K562 (cell line): ENCODE results near the gene PRKACG. TPM values are rescaled to one million over a fixed set of nuclear protein-coding genes. Genes with fewer than 3 reads are reported as not detected.

Experiments
- CBFA2T3 ChIP-seq: fragments of 450-650 bp; IDR thresholded peaks from 2 replicates; pipeline ENCODE4 v1.6.1; 2017
- CEBPG ChIP-seq, 3 experiments: fragments of 200-800 bp in 1 of 3; sonication (Bioruptor generic) in 1 of 3; sonication (generic) in 1 of 3; formaldehyde crosslinking in 1 of 3; IDR thresholded peaks in 2 of 3; conservative IDR thresholded peaks in 1 of 3; 2 replicates each; pipeline versions ENCODE4 v1.6.1 to v1.8.0; 2016 to 2022; ENCODE audit warnings: missing compliant biosample characterization in 2 of 3, missing genetic modification characterization in 2 of 3, mild to moderate bottlenecking in 1 of 3, missing genetic modification reagents in 1 of 3
- CREM ChIP-seq: IDR thresholded peaks from 2 replicates; pipeline ENCODE4 v1.6.1; 2014; ENCODE audit warnings: antibody characterized with exemption, low read depth
- E2F6 ChIP-seq, 2 experiments: IDR thresholded peaks; 2 replicates each; pipeline ENCODE4 v1.6.1; 2011; ENCODE audit warnings: borderline replicate concordance in 1 of 2, control low read depth in 1 of 2, low read depth in 1 of 2, low read length in 1 of 2, mild to moderate bottlenecking in 1 of 2, mixed read lengths in 1 of 2, moderate library complexity in 1 of 2; ENCODE audit not compliant: insufficient read depth in 1 of 2, insufficient read length in 1 of 2, poor library complexity in 1 of 2, severe bottlenecking in 1 of 2; ENCODE audit errors: extremely low read depth in 1 of 2
- ETV5 ChIP-seq: sonication (generic); formaldehyde crosslinking; IDR thresholded peaks from 2 replicates; pipeline ENCODE4 v1.4.0; 2020; ENCODE audit warnings: low read depth, mild to moderate bottlenecking, missing genetic modification reagents
- HSF4 ChIP-seq: fragments of 250-450 bp; sonication (Bioruptor Pico); IDR thresholded peaks from 2 replicates; pipeline ENCODE4 v2.1.2; 2022; ENCODE audit warnings: mild to moderate bottlenecking, moderate library complexity, borderline replicate concordance
- MAX ChIP-seq: sonication (generic); formaldehyde crosslinking; IDR thresholded peaks from 2 replicates; pipeline ENCODE4 v1.9.0; 2022; ENCODE audit warnings: mild to moderate bottlenecking, missing genetic modification reagents
- MEIS2 ChIP-seq: fragments of 450-650 bp; IDR thresholded peaks from 2 replicates; pipeline ENCODE4 v1.6.1; 2014; ENCODE audit warnings: mild to moderate bottlenecking; ENCODE audit not compliant: partially characterized antibody
- RCOR1 ChIP-seq, 2 experiments: IDR thresholded peaks; 2 replicates each; pipeline ENCODE4 v1.6.1; 2012; ENCODE audit warnings: low read depth in 2 of 2, low read length in 2 of 2, borderline replicate concordance in 1 of 2, improper control_type of control experiment in 1 of 2
- REST ChIP-seq, 2 experiments: fragments of 450-650 bp; formaldehyde crosslinking in 1 of 2; IDR thresholded peaks; 2 replicates each; pipeline versions ENCODE4 v1.4.0 to v1.6.1; 2014 to 2020; ENCODE audit warnings: mild to moderate bottlenecking in 2 of 2, borderline replicate concordance in 1 of 2, low read depth in 1 of 2
- SPI1 ChIP-seq: IDR thresholded peaks from 2 replicates; pipeline ENCODE4 v1.6.1; 2011; ENCODE audit warnings: low read depth, low read length, control low read depth, borderline replicate concordance
- TAF1 ChIP-seq: IDR thresholded peaks from 2 replicates; pipeline ENCODE4 v1.6.1; 2011; ENCODE audit warnings: mild to moderate bottlenecking, low read length, moderate library complexity; ENCODE audit not compliant: insufficient read depth, control insufficient read depth, severe bottlenecking; ENCODE audit errors: extremely low read depth
- TAF7 ChIP-seq: fragments of 450-650 bp; IDR thresholded peaks from 2 replicates; pipeline ENCODE4 v1.6.1; 2016; ENCODE audit warnings: missing genetic modification characterization, missing compliant biosample characterization
- TCF3 ChIP-seq: sonication (generic); formaldehyde crosslinking; IDR thresholded peaks from 2 replicates; pipeline ENCODE4 v1.4.0; 2020; ENCODE audit warnings: mild to moderate bottlenecking, missing genetic modification reagents
- THRB ChIP-seq: fragments of 450-650 bp; formaldehyde crosslinking; conservative IDR thresholded peaks from 2 replicates; pipeline ENCODE4 v1.4.0; 2022; ENCODE audit warnings: mild to moderate bottlenecking, missing genetic modification characterization
- polyA plus RNA-seq, 8 experiments: library from polyadenylated mRNA; depleted of rRNA in 4 of 8; stranded (reverse) in 5 of 8; unstranded in 3 of 8; fragments of >200 nt; fragmentation: Nextera tagmentation in 2 of 8; fragmentation: Illumina TruSeq in 1 of 8; extraction: Ambion mirVana in 2 of 8; extraction: Trizol in 1 of 8; gene quantifications; 2 replicates each; pipeline versions ENCODE4 v1.2.1 to v1.2.3, GENCODE V29; 2011 to 2014; ENCODE audit warnings: inconsistent platforms in 1 of 8, missing spikeins in 1 of 8
- total RNA-seq, 7 experiments: library from RNA; depleted of rRNA in 6 of 7; stranded (reverse); fragments of >200 nt in 6 of 7; fragmentation: Illumina TruSeq in 2 of 7; extraction: Trizol in 2 of 7; gene quantifications; 2 replicates each; pipeline versions ENCODE4 v1.2.1 to v1.2.3, GENCODE V29; 2011 to 2021; ENCODE audit warnings: low replicate concordance in 1 of 7

PRKACG gene
- total and polyA plus RNA-seq, 9 of the 15 experiments (the other 6 are each of a cell fraction or from before 2014, with no cell fraction given), result not detected

- TF ChIP-seq TAF1, result no peak
- TF ChIP-seq RCOR1 (IDR thresholded peaks at IDR 0.05; ENCODE audit: borderline replicate concordance in 1 of 2, low read depth in 2 of 2, low read length in 2 of 2), result 0 out of 4 replicates have a peak, but pooled peaks of 1 of the 2 experiments have one; percentile 24
- no peak for TF ChIP-seq HSF4 (CRISPR knock-in tag)
- TF ChIP-seq REST (IDR thresholded peaks at IDR 0.05; ENCODE audit: borderline replicate concordance), result 0 out of 2 replicates have a peak, but pooled peaks have one; percentile 5
- no peak for TF ChIP-seq REST (CRISPR knock-in tag; IDR thresholded peaks at IDR 0.05; ENCODE audit: low read depth)
- TF ChIP-seq CEBPG (CRISPR knock-in tag; IDR thresholded peaks at IDR 0.05), result no peak
- no peak for TF ChIP-seq CEBPG (tag; conservative IDR thresholded peaks at IDR 0.05 in 1 of 2, IDR thresholded peaks at IDR 0.05 in 1 of 2)
- TF ChIP-seq THRB, result no peak
- TF ChIP-seq E2F6 (IDR thresholded peaks at IDR 0.05; ENCODE audit: borderline replicate concordance in 1 of 2, extremely low read depth in 1 of 2, insufficient read depth in 1 of 2, insufficient read length in 1 of 2, low read depth in 1 of 2, low read length in 1 of 2, poor library complexity in 1 of 2, severe bottlenecking in 1 of 2), result peak in 1 of 2 experiments; percentile 52
- 0 out of 2 replicates have a peak, but pooled peaks have one; percentile 9 for TF ChIP-seq CBFA2T3
- TF ChIP-seq TAF7 (tag), result no peak
- peak; percentile 16; the same call in 1 of the 2 replicates for TF ChIP-seq SPI1
- peak; percentile 64; the same call in 1 of the 2 replicates for TF ChIP-seq ETV5
- peak; percentile 31; the same call in 1 of the 2 replicates for TF ChIP-seq TCF3 (CRISPR knock-in tag)
- TF ChIP-seq MEIS2, result peak; percentile 50
- peak; percentile 17; the same call in 1 of the 2 replicates for TF ChIP-seq CREM
- 0 out of 2 replicates have a peak, but pooled peaks have one; percentile 21 for TF ChIP-seq MAX (CRISPR knock-in tag)
Observed at GRCh38 chr9:68998812-68999211, 15.1 kb downstream of the PRKACG start (continued).
